PC-3 (cell line): ENCODE results near the gene MGLL. TPM values are rescaled to one million over a fixed set of nuclear protein-coding genes. Genes with fewer than 3 reads are reported as not detected.

Source experiments
- ATAC-seq: fragments of 200-7000 bp; cut with Tn5 transposase; 2 replicates; pipeline ENCODE4 v1.9.1; 2020; ENCODE audit warnings: mild to moderate bottlenecking, moderate library complexity
- BruUV-seq: library from RNA; stranded (reverse); fragments of 400-500 nt; replicated peaks from 2 replicates; lab custom pipeline; 2021; lab: Mats Ljungman, UMichigan
- CTCF ChIA-PET: fragments of 300-600 bp; sonication (Branson Sonifier 250); formaldehyde crosslinking; loops from one replicate; lab custom pipeline; 2022; ENCODE audit warnings: antibody characterized with exemption; lab: Charles Lee
- POLR2A ChIA-PET: fragments of 300-600 bp; sonication (Branson Sonifier 250); formaldehyde crosslinking; loops from one replicate; lab custom pipeline; 2022; ENCODE audit warnings: antibody characterized with exemption; ENCODE audit not compliant: unreplicated experiment; lab: Charles Lee
- DNase-seq: peaks from one replicate; pipeline ENCODE4 v3.0.0-alpha.2; 2015
- H2AFZ ChIP-seq: fragments of 300-600 bp; sonication (generic); 2 replicates; pipeline ENCODE4 v1.6.0; 2016; ENCODE audit warnings: antibody characterized with exemption, low read length
- H3F3A ChIP-seq: fragments of 300-600 bp; sonication (generic); one replicate; pipeline ENCODE4 v1.6.0; 2017; ENCODE audit warnings: antibody characterized with exemption, low read length, control low read depth, mild to moderate bottlenecking; ENCODE audit not compliant: unreplicated experiment
- H3K27ac ChIP-seq: fragments of 300-600 bp; sonication (generic); 2 replicates; pipeline ENCODE4 v1.5.1; 2016; ENCODE audit warnings: mild to moderate bottlenecking, low read length
- H3K27me3 ChIP-seq: fragments of 300-600 bp; sonication (generic); 2 replicates; pipeline ENCODE4 v1.6.1; 2016; ENCODE audit warnings: low read length, mixed read lengths
- H3K36me3 ChIP-seq: fragments of 300-600 bp; sonication (generic); 2 replicates; pipeline ENCODE4 v1.6.1; 2016; ENCODE audit warnings: low read depth, mixed run types, low read length, mixed read lengths
- H3K4me1 ChIP-seq: fragments of 300-600 bp; sonication (generic); 2 replicates; pipeline ENCODE4 v1.5.1; 2016; ENCODE audit warnings: low read length; ENCODE audit not compliant: insufficient read depth
- H3K4me2 ChIP-seq: fragments of 300-600 bp; sonication (generic); 2 replicates; pipeline ENCODE4 v1.6.0; 2016; ENCODE audit warnings: low read length
- H3K4me3 ChIP-seq: fragments of 300-600 bp; sonication (generic); 2 replicates; pipeline ENCODE4 v1.5.1; 2016; ENCODE audit warnings: mild to moderate bottlenecking, low read length, mixed read lengths
- H3K79me2 ChIP-seq: fragments of 300-600 bp; sonication (generic); 2 replicates; pipeline ENCODE4 v1.6.1; 2017; ENCODE audit warnings: low read length, mixed read lengths
- H3K9ac ChIP-seq: fragments of 300-600 bp; sonication (generic); 2 replicates; pipeline ENCODE4 v1.6.0; 2016; ENCODE audit warnings: mild to moderate bottlenecking, low read length
- H3K9me2 ChIP-seq: fragments of 300-600 bp; sonication (generic); replicated peaks from 2 replicates; pipeline ENCODE4 v1.6.1; 2016; ENCODE audit warnings: mixed run types, low read length, mixed read lengths
- H3K9me3 ChIP-seq: fragments of 300-600 bp; sonication (generic); 2 replicates; pipeline ENCODE4 v1.6.1; 2016; ENCODE audit warnings: low read length, mixed read lengths
- H4K20me1 ChIP-seq: fragments of 300-600 bp; sonication (generic); 2 replicates; pipeline ENCODE4 v1.6.1; 2016; ENCODE audit warnings: low read length, mixed read lengths
- EZH2 ChIP-seq: fragments of 300-600 bp; sonication (generic); IDR thresholded peaks from one replicate; pipeline ENCODE4 v1.6.1; 2017; ENCODE audit warnings: antibody characterized with exemption, mild to moderate bottlenecking, low read length; ENCODE audit not compliant: unreplicated experiment
- EZH2phosphoT487 ChIP-seq: fragments of 300-600 bp; sonication (generic); IDR thresholded peaks from 2 replicates; pipeline ENCODE4 v1.6.1; 2018; ENCODE audit warnings: mild to moderate bottlenecking, antibody characterized with exemption, low read length, borderline replicate concordance
- intact Hi-C: fragments of 100-400 bp; cut with micrococcal nuclease; formaldehyde crosslinking; loops from 2 replicates; pipeline ENCODE4 v1.9.0; 2023
- total RNA-seq: library from RNA; depleted of rRNA; stranded (reverse); fragments of >200 nt; gene quantifications from 2 replicates; pipeline ENCODE4 v1.2.3, GENCODE V29; 2014
- TF ChIP-seq, protein P1 (sequence below): fragments of 300-600 bp; sonication (generic); conservative IDR thresholded peaks from 2 replicates; pipeline ENCODE4 v1.5.1; 2017; ENCODE audit warnings: antibody characterized with exemption, low read depth, mild to moderate bottlenecking, low read length

The MGLL gene
- total RNA-seq, 1 experiment from 2014 or later = 38.7 TPM

DNA sequence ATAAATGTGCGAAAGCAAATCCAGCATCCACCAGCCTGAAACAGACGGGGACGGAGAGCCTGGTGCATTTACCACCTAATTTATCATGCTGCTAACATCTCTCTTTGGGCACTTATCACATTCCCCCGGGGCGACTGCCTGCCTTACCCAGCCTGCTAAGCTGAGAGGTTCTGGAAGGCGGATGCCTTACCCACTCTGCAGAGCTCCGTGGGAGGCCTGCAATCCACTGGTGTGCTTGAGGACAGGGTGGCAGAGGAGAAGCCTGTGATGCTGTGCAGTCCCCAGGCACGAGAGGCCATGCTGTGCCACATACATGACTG lies 25.5 kb downstream of the MGLL start:
- peaks cover 26% of the 10 kb centered on the region for H3K79me2 ChIP-seq
- no peak overlapping the region for H3K4me3 ChIP-seq
- CTCF ChIA-PET = no interaction called here

DNA sequence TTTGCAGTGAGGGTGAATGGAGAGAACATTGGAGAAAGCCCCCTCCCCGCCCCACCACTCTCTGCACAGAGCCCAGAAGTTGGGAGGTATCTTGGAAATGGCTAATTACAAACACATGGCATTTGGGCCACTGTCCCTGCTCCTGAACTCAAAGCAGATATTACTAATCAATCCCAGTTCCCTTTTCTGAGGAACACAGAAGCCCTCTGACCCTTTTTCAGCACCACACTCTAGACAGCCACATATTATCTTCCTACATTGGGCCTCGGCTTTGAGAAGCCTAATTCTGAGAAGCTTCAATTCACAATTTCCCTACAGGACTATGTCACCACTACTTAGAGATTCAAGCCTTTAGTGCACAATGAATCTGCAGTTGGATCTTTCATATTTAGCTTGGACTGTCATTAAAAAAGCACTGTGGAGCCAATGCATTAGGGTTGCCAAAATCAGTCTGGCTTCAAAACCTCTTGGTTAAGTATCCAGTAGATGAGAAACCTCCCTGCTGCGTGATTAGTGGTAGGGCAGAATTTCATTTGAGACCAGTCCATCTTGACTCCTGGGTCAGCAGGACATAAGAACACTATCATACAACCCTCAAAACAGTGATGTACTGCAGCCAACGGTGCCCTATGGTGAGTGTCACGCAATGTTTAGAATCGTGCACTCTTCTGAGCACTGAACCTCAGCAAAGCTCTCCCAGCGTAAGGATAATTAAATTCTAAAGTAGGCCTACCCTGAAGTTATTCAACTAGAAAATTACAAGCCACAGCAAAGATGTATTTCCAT lies 26.1 kb downstream of the MGLL start:
- POLR2A ChIA-PET = no interaction called here
- no peak overlapping the region for H3K9ac ChIP-seq
- H3K4me1 ChIP-seq = peaks cover 52% of the 10 kb centered on the region
- no peaks in the 10 kb centered on the region for H3K9me3 ChIP-seq
- H3K27ac ChIP-seq = no peak overlapping the region
- TF ChIP-seq EZH2phosphoT487 (no peak), EZH2 (no peak)
- TF ChIP-seq, protein P1, sequence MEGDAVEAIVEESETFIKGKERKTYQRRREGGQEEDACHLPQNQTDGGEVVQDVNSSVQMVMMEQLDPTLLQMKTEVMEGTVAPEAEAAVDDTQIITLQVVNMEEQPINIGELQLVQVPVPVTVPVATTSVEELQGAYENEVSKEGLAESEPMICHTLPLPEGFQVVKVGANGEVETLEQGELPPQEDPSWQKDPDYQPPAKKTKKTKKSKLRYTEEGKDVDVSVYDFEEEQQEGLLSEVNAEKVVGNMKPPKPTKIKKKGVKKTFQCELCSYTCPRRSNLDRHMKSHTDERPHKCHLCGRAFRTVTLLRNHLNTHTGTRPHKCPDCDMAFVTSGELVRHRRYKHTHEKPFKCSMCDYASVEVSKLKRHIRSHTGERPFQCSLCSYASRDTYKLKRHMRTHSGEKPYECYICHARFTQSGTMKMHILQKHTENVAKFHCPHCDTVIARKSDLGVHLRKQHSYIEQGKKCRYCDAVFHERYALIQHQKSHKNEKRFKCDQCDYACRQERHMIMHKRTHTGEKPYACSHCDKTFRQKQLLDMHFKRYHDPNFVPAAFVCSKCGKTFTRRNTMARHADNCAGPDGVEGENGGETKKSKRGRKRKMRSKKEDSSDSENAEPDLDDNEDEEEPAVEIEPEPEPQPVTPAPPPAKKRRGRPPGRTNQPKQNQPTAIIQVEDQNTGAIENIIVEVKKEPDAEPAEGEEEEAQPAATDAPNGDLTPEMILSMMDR = no peak
- H4K20me1 ChIP-seq = no peaks in the 10 kb centered on the region
- CTCF ChIA-PET = no interaction called here
- no peak overlapping the region for H3K4me3 ChIP-seq
- no peaks in the 10 kb centered on the region for H3K9me2 ChIP-seq
- intact Hi-C loops = loop anchor here (5.0 kb wide), 1 partner anchor 166 kb away; no protein-coding TSS in a partner anchor
- H2AFZ ChIP-seq = no peak overlapping the region
- H3K27me3 ChIP-seq = no peaks in the 10 kb centered on the region
- peaks cover 23% of the 10 kb centered on the region for H3K36me3 ChIP-seq
- DNase-seq = no peak
- no TSS peak for BruUV-seq
- H3K4me2 ChIP-seq = no peak overlapping the region
- no peaks in the 10 kb centered on the region for H3F3A ChIP-seq
- ATAC-seq = no peak
- H3K79me2 ChIP-seq = peaks cover 26% of the 10 kb centered on the region

More for the DNA sequence above, 25.5 kb downstream of the MGLL start:
- H3K27me3 ChIP-seq = no peaks in the 10 kb centered on the region
- no TSS peak for BruUV-seq
- H3K4me1 ChIP-seq = peaks cover 46% of the 10 kb centered on the region
- intact Hi-C loops = loop anchor here (5.0 kb wide), 1 partner anchor 166 kb away; no protein-coding TSS in a partner anchor
- H3K9me3 ChIP-seq = no peaks in the 10 kb centered on the region
- H3K27ac ChIP-seq = no peak overlapping the region
- TF ChIP-seq EZH2 (no peak), EZH2phosphoT487 (no peak)
- TF ChIP-seq, protein P1 = no peak
- no peak overlapping the region for H3K4me2 ChIP-seq
- H3K9me2 ChIP-seq = no peaks in the 10 kb centered on the region
- H3F3A ChIP-seq = no peaks in the 10 kb centered on the region
- H3K9ac ChIP-seq = no peak overlapping the region
- POLR2A ChIA-PET = no interaction called here
- H2AFZ ChIP-seq = no peak overlapping the region
- DNase-seq = no peak
- no peak for ATAC-seq
- H4K20me1 ChIP-seq = no peaks in the 10 kb centered on the region
- H3K36me3 ChIP-seq = peaks cover 23% of the 10 kb centered on the region

DNA sequence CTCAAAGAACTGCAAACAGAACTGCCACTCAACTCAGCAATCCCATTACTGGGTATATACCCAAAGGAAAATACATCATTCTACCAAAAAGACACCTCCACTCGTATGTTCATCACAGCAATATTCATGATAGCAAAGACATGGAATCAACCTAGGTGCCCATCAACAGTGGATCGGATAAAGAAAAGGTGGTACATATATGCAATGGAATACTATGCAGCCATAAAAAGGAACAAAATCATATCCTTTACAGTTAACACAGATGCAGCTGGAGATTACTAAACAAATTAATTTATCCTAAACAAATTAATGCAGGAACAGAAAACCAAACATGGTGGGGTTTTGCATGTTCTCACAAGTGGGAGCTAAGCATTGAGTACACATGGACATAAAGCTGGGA lies 27.3 kb downstream of the MGLL start:
- Histone ChIP-seq H3K4me1 (peaks cover 51% of the 10 kb centered on the region), H3K27me3 (no peaks in the 10 kb centered on the region), H3K79me2 (peaks cover 35% of the 10 kb centered on the region), H3K9me2 (no peaks in the 10 kb centered on the region), H3K9me3 (no peaks in the 10 kb centered on the region), H3K36me3 (peaks cover 20% of the 10 kb centered on the region), H3K4me3 (no peak overlapping the region), H3K4me2 (no peak overlapping the region), H3K27ac (no peak overlapping the region), H3K9ac (no peak overlapping the region), H4K20me1 (no peaks in the 10 kb centered on the region), H3F3A (no peaks in the 10 kb centered on the region), H2AFZ (no peak overlapping the region)
- intact Hi-C loops = loop anchor here (5.0 kb wide), 1 partner anchor 167 kb away; no protein-coding TSS in a partner anchor
- ChIA-PET POLR2A (no interaction called here), CTCF (no interaction called here)
- DNase-seq (no peak), ATAC-seq (no peak)
- BruUV-seq = no TSS peak
- TF ChIP-seq EZH2 (no peak), EZH2phosphoT487 (no peak)
- TF ChIP-seq, protein P1 = no peak
